Hematopoietic multipotent progenitor cell treated with erythropoietin and hydrocortisone succinate and interleukin-3 and kit ligand, for 17 days (in vitro differentiated cells): Measurements from ENCODE around the gene WFDC5.

Experiments used
- DNase-seq: peaks from one replicate; pipeline ENCODE4 v3.0.0-alpha.2; 2015; ENCODE audit warnings: low spot score

Gene WFDC5

GRCh38 chr20:45115386-45115774, 406 bp upstream of the WFDC5 start:
- no peak for DNase-seq

GRCh38 chr20:45113865-45114264, 1.1 kb downstream of the WFDC5 start:
- DNase-seq, result no peak

- DNase-seq, result no peak
These were observed 2.2 kb downstream of the WFDC5 start for GRCh38 chr20:45112754-45113153.

- DNase-seq, result no peak
These were observed 3.0 kb downstream of the WFDC5 start for GRCh38 chr20:45111799-45112471.

- no peak for DNase-seq
These were observed 3.7 kb downstream of the WFDC5 start for GRCh38 chr20:45111285-45111684.

- no peak for DNase-seq
These were observed 4.7 kb downstream of the WFDC5 start for GRCh38 chr20:45110301-45110700.

- DNase-seq, result no peak
These were observed 5.3 kb downstream of the WFDC5 start for GRCh38 chr20:45109634-45110033.

GRCh38 chr20:45105317-45105716, 9.7 kb downstream of the WFDC5 start:
- DNase-seq, result no peak

- DNase-seq, result no peak
These were observed 10.2 kb downstream of the WFDC5 start for GRCh38 chr20:45104786-45105185.

GRCh38 chr20:45103072-45103471, 11.9 kb downstream of the WFDC5 start:
- no peak for DNase-seq

- no peak for DNase-seq
These were observed 13.6 kb downstream of the WFDC5 start for GRCh38 chr20:45101333-45101850.

- DNase-seq, result no peak
These were observed 14.3 kb downstream of the WFDC5 start, which contains the start of gene KCNS1 for GRCh38 chr20:45100563-45101245. KCNS1 (minus strand) TSS chr20:45101127; CDS start chr20:45099236, 1,891 bp downstream.

- DNase-seq, result no peak
These were observed 16.7 kb downstream of the WFDC5 start for GRCh38 chr20:45098103-45098773.

- DNase-seq, result no peak
These were observed 17.4 kb downstream of the WFDC5 start for GRCh38 chr20:45097485-45098102.

- DNase-seq, result no peak
These were observed 18.2 kb downstream of the WFDC5 start for GRCh38 chr20:45096781-45097180.

- peak; percentile 62 for DNase-seq
These were observed 19.2 kb downstream of the WFDC5 start for GRCh38 chr20:45095805-45096238.

GRCh38 chr20:45094864-45095574, 20.0 kb downstream of the WFDC5 start:
- no peak for DNase-seq

GRCh38 chr20:45094201-45094600, 20.8 kb downstream of the WFDC5 start:
- no peak for DNase-seq

GRCh38 chr20:45092898-45093297, 22.1 kb downstream of the WFDC5 start:
- no peak for DNase-seq

GRCh38 chr20:45091366-45091765, 23.6 kb downstream of the WFDC5 start:
- no peak for DNase-seq

GRCh38 chr20:45090481-45090880, 24.5 kb downstream of the WFDC5 start:
- no peak for DNase-seq

- no peak for DNase-seq
These were observed 26.7 kb downstream of the WFDC5 start for GRCh38 chr20:45088247-45088646.
